Measurements from ENCODE around the gene WIZ.

WIZ gene

GRCh38 chr19:15404097-15404779, 45.5 kb downstream of the WIZ start:
- ChIA-PET POLR2A (interaction anchor here (0.8 kb wide), 1 partner anchor 72 kb away, joined by 3 read pairs; the partner anchor contains the start of gene BRD4), CTCF (interaction anchor here (0.6 to 1.8 kb wide), 3 partner anchors 11 to 15 kb away, joined by 3 to 5 read pairs (median 4); partner anchors contain the start of gene AKAP8L)
- no peak for DNase-seq
- Histone ChIP-seq H3K36me3 (ENCODE audit: control insufficient read depth in 4 of 4, insufficient read depth in 4 of 4, low read length in 3 of 4) (peaks cover 8 to 76% (median 49%) of the 10 kb centered on the region in 4 experiments), H3K27ac (ENCODE audit: insufficient read depth in 1 of 2, low read depth in 1 of 2, low read length in 2 of 2, poor library complexity in 1 of 2, severe bottlenecking in 2 of 2) (peak overlapping the region in 1 of 2 experiments; percentile 3), H3K9me3 (ENCODE audit: control extremely low read depth in 1 of 5, control insufficient read depth in 4 of 5, insufficient read depth in 2 of 5, low read depth in 1 of 5, low read length in 4 of 5) (no peaks in the 10 kb centered on the region), H3K4me3 (ENCODE audit: control insufficient read depth in 1 of 7, extremely low read depth in 1 of 7, insufficient read depth in 4 of 7, low read depth in 2 of 7, low read length in 6 of 7) (no peak overlapping the region), H3K4me1 (ENCODE audit: control extremely low read depth in 1 of 4, control insufficient read depth in 4 of 4, insufficient read depth in 4 of 4, low read length in 3 of 4) (peaks cover 0 to 4% (median 0%) of the 10 kb centered on the region in 4 experiments), H3K27me3 (replicated peaks in 2 of 5; ENCODE audit: control insufficient read depth in 4 of 5, insufficient read depth in 5 of 5, low read length in 4 of 5) (no peaks in the 10 kb centered on the region)
- WGBS (ENCODE audit: insufficient coverage): 94% methylated on average over 6 of the region's 7 CpGs

GRCh38 chr19:15403151-15403531, 46.6 kb downstream of the WIZ start:
- DNase-seq: no peak
- Histone ChIP-seq H3K36me3 (ENCODE audit: control insufficient read depth in 4 of 4, insufficient read depth in 4 of 4, low read length in 3 of 4) (peaks cover 10 to 82% (median 55%) of the 10 kb centered on the region in 4 experiments), H3K4me3 (ENCODE audit: control insufficient read depth in 1 of 7, extremely low read depth in 1 of 7, insufficient read depth in 4 of 7, low read depth in 2 of 7, low read length in 6 of 7) (no peak overlapping the region), H3K27ac (ENCODE audit: insufficient read depth in 1 of 2, low read depth in 1 of 2, low read length in 2 of 2, poor library complexity in 1 of 2, severe bottlenecking in 2 of 2) (no peak overlapping the region), H3K27me3 (replicated peaks in 2 of 5; ENCODE audit: control insufficient read depth in 4 of 5, insufficient read depth in 5 of 5, low read length in 4 of 5) (no peaks in the 10 kb centered on the region), H3K4me1 (ENCODE audit: control extremely low read depth in 1 of 4, control insufficient read depth in 4 of 4, insufficient read depth in 4 of 4, low read length in 3 of 4) (peaks cover 0 to 4% (median 0%) of the 10 kb centered on the region in 4 experiments), H3K9me3 (ENCODE audit: control extremely low read depth in 1 of 5, control insufficient read depth in 4 of 5, insufficient read depth in 2 of 5, low read depth in 1 of 5, low read length in 4 of 5) (no peaks in the 10 kb centered on the region)
- WGBS (ENCODE audit: insufficient coverage): 100% methylated on average over 8 of the region's 10 CpGs
- CTCF ChIA-PET: interaction anchor here (0.6 kb wide), 1 partner anchor 150 kb away, joined by 3 read pairs; no protein-coding TSS in a partner anchor
- POLR2A ChIA-PET: no interaction called here

GRCh38 chr19:15402411-15403150, 47.2 kb downstream of the WIZ start:
- no peak overlapping the region for H3K27ac ChIP-seq (ENCODE audit: insufficient read depth in 1 of 2, low read depth in 1 of 2, low read length in 2 of 2, poor library complexity in 1 of 2, severe bottlenecking in 2 of 2)
- H3K4me1 ChIP-seq (ENCODE audit: control extremely low read depth in 1 of 4, control insufficient read depth in 4 of 4, insufficient read depth in 4 of 4, low read length in 3 of 4): peaks cover 0 to 4% (median 0%) of the 10 kb centered on the region in 4 experiments
- 97% methylated on average over 11 of the region's 15 CpGs for WGBS (ENCODE audit: insufficient coverage)
- no peaks in the 10 kb centered on the region for H3K9me3 ChIP-seq (ENCODE audit: control extremely low read depth in 1 of 5, control insufficient read depth in 4 of 5, insufficient read depth in 2 of 5, low read depth in 1 of 5, low read length in 4 of 5)
- H3K27me3 ChIP-seq (replicated peaks in 2 of 5; ENCODE audit: control insufficient read depth in 4 of 5, insufficient read depth in 5 of 5, low read length in 4 of 5): no peaks in the 10 kb centered on the region
- POLR2A ChIA-PET: no interaction called here
- DNase-seq: no peak
- peaks cover 12 to 86% (median 60%) of the 10 kb centered on the region in 4 experiments for H3K36me3 ChIP-seq (ENCODE audit: control insufficient read depth in 4 of 4, insufficient read depth in 4 of 4, low read length in 3 of 4)
- no peak overlapping the region for H3K4me3 ChIP-seq (ENCODE audit: control insufficient read depth in 1 of 7, extremely low read depth in 1 of 7, insufficient read depth in 4 of 7, low read depth in 2 of 7, low read length in 6 of 7)
- CTCF ChIA-PET: interaction anchor here (0.6 to 1.4 kb wide), 3 partner anchors 14 to 151 kb away, joined by 3 read pairs; no protein-coding TSS in a partner anchor

GRCh38 chr19:15401397-15401710, 48.4 kb downstream of the WIZ start:
- Histone ChIP-seq H3K36me3 (ENCODE audit: control insufficient read depth in 4 of 4, insufficient read depth in 4 of 4, low read length in 3 of 4) (peaks cover 12 to 91% (median 69%) of the 10 kb centered on the region in 4 experiments), H3K27me3 (replicated peaks in 2 of 5; ENCODE audit: control insufficient read depth in 4 of 5, insufficient read depth in 5 of 5, low read length in 4 of 5) (no peaks in the 10 kb centered on the region), H3K27ac (ENCODE audit: insufficient read depth in 1 of 2, low read depth in 1 of 2, low read length in 2 of 2, poor library complexity in 1 of 2, severe bottlenecking in 2 of 2) (no peak overlapping the region), H3K4me1 (ENCODE audit: control extremely low read depth in 1 of 4, control insufficient read depth in 4 of 4, insufficient read depth in 4 of 4, low read length in 3 of 4) (peaks cover 0 to 4% (median 0%) of the 10 kb centered on the region in 4 experiments), H3K4me3 (ENCODE audit: control insufficient read depth in 1 of 7, extremely low read depth in 1 of 7, insufficient read depth in 4 of 7, low read depth in 2 of 7, low read length in 6 of 7) (no peak overlapping the region), H3K9me3 (ENCODE audit: control extremely low read depth in 1 of 5, control insufficient read depth in 4 of 5, insufficient read depth in 2 of 5, low read depth in 1 of 5, low read length in 4 of 5) (no peaks in the 10 kb centered on the region)
- DNase-seq: no peak
- ChIA-PET POLR2A (no interaction called here), CTCF (interaction anchor here (1.1 to 1.4 kb wide), 2 partner anchors 21 to 67 kb away, joined by 3 read pairs; no protein-coding TSS in a partner anchor)
- 96% methylated on average over 17 of the region's 17 CpGs for WGBS (ENCODE audit: insufficient coverage)

GRCh38 chr19:15400521-15401396, 49.0 kb downstream of the WIZ start:
- POLR2A ChIA-PET: interaction anchor here (0.7 kb wide), 2 partner anchors 15 to 42 kb away, joined by 3 to 6 read pairs; no protein-coding TSS in a partner anchor
- Histone ChIP-seq H3K27ac (ENCODE audit: insufficient read depth in 1 of 2, low read depth in 1 of 2, low read length in 2 of 2, poor library complexity in 1 of 2, severe bottlenecking in 2 of 2) (no peak overlapping the region), H3K27me3 (replicated peaks in 2 of 5; ENCODE audit: control insufficient read depth in 4 of 5, insufficient read depth in 5 of 5, low read length in 4 of 5) (no peaks in the 10 kb centered on the region), H3K9me3 (ENCODE audit: control extremely low read depth in 1 of 5, control insufficient read depth in 4 of 5, insufficient read depth in 2 of 5, low read depth in 1 of 5, low read length in 4 of 5) (no peaks in the 10 kb centered on the region), H3K4me1 (ENCODE audit: control extremely low read depth in 1 of 4, control insufficient read depth in 4 of 4, insufficient read depth in 4 of 4, low read length in 3 of 4) (peaks cover 0 to 4% (median 0%) of the 10 kb centered on the region in 4 experiments), H3K36me3 (ENCODE audit: control insufficient read depth in 4 of 4, insufficient read depth in 4 of 4, low read length in 3 of 4) (peaks cover 10 to 93% (median 72%) of the 10 kb centered on the region in 4 experiments), H3K4me3 (ENCODE audit: control insufficient read depth in 1 of 7, extremely low read depth in 1 of 7, insufficient read depth in 4 of 7, low read depth in 2 of 7, low read length in 6 of 7) (no peak overlapping the region)
- DNase-seq: no peak
- WGBS (ENCODE audit: insufficient coverage): over 99% methylated on average over 23 of the region's 29 CpGs
- CTCF ChIA-PET: interaction anchor here (1.1 kb wide), 1 partner anchor 20 kb away, joined by 3 read pairs; no protein-coding TSS in a partner anchor

GRCh38 chr19:15399635-15400034, 50.1 kb downstream of the WIZ start:
- H3K4me3 ChIP-seq (ENCODE audit: control insufficient read depth in 1 of 7, extremely low read depth in 1 of 7, insufficient read depth in 4 of 7, low read depth in 2 of 7, low read length in 6 of 7): no peak overlapping the region
- H3K27ac ChIP-seq (ENCODE audit: insufficient read depth in 1 of 2, low read depth in 1 of 2, low read length in 2 of 2, poor library complexity in 1 of 2, severe bottlenecking in 2 of 2): no peak overlapping the region
- no peaks in the 10 kb centered on the region for H3K4me1 ChIP-seq (ENCODE audit: control extremely low read depth in 1 of 4, control insufficient read depth in 4 of 4, insufficient read depth in 4 of 4, low read length in 3 of 4)
- H3K9me3 ChIP-seq (ENCODE audit: control extremely low read depth in 1 of 5, control insufficient read depth in 4 of 5, insufficient read depth in 2 of 5, low read depth in 1 of 5, low read length in 4 of 5): no peaks in the 10 kb centered on the region
- 99% methylated on average over 11 of the region's 14 CpGs for WGBS (ENCODE audit: insufficient coverage)
- no peak for DNase-seq
- H3K36me3 ChIP-seq (ENCODE audit: control insufficient read depth in 4 of 4, insufficient read depth in 4 of 4, low read length in 3 of 4): peaks cover 14 to 88% (median 74%) of the 10 kb centered on the region in 4 experiments
- H3K27me3 ChIP-seq (replicated peaks in 2 of 5; ENCODE audit: control insufficient read depth in 4 of 5, insufficient read depth in 5 of 5, low read length in 4 of 5): no peaks in the 10 kb centered on the region
- CTCF ChIA-PET: no interaction called here
- POLR2A ChIA-PET: no interaction called here

Measured in common myeloid progenitor, CD34-positive (primary cell).